CD4-positive, alpha-beta T cell (primary cell): ENCODE data around the gene LDLRAD4. TPM values are rescaled to one million over a fixed set of nuclear protein-coding genes. Genes with fewer than 3 reads are reported as not detected.

Experiments
- ATAC-seq: fragments of 200-7000 bp; cut with Tn5 transposase; one replicate; pipeline ENCODE4 v1.10.0; 2022; ENCODE audit warnings: mild to moderate bottlenecking; ENCODE audit not compliant: poor library complexity
- CTCF ChIA-PET: fragments of 350-600 bp; sonication (Branson Sonifier 250); formaldehyde crosslinking; loops from one replicate; lab custom pipeline; 2021; ENCODE audit warnings: antibody characterized with exemption, inconsistent platforms; lab: Charles Lee
- POLR2A ChIA-PET: fragments of 350-600 bp; sonication (Branson Sonifier 250); formaldehyde crosslinking; loops from one replicate; lab custom pipeline; 2021; ENCODE audit warnings: antibody characterized with exemption, inconsistent platforms; lab: Charles Lee
- DNase-seq, 14 experiments: peaks; one replicate each; pipeline ENCODE4 v3.0.0-alpha.2; 2013 to 2020; ENCODE audit warnings: mixed read lengths in 2 of 14
- H3K27ac ChIP-seq, 2 donors: one replicate each; pipeline versions ENCODE4 v1.5.1 to v1.7.0; 2013; ENCODE audit warnings: low read length in 2 of 2, low read depth in 1 of 2, mild to moderate bottlenecking in 1 of 2
- H3K27me3 ChIP-seq, 2 experiments: 1 replicate in 1 of 2; 2 replicates in 1 of 2; pipeline versions ENCODE4 v1.6.1 to v1.7.0; 2013; ENCODE audit warnings: low read length in 2 of 2, control low read depth in 1 of 2, mild to moderate bottlenecking in 1 of 2, moderate library complexity in 1 of 2; ENCODE audit not compliant: insufficient read depth in 2 of 2, control insufficient read depth in 1 of 2
- H3K36me3 ChIP-seq: one replicate; pipeline ENCODE4 v1.6.1; 2013; ENCODE audit warnings: low read length, control low read depth; ENCODE audit not compliant: insufficient read depth
- H3K4me1 ChIP-seq: one replicate; pipeline ENCODE4 v1.6.1; 2013; ENCODE audit warnings: low read length, control low read depth; ENCODE audit not compliant: insufficient read depth
- H3K4me3 ChIP-seq: one replicate; pipeline ENCODE4 v1.5.1; 2013; ENCODE audit warnings: mild to moderate bottlenecking, low read length, moderate library complexity
- H3K9me3 ChIP-seq, 2 experiments: 1 replicate in 1 of 2; 2 replicates in 1 of 2; pipeline versions ENCODE4 v1.6.1 to v1.7.0; 2013; ENCODE audit warnings: low read length in 2 of 2, mild to moderate bottlenecking in 2 of 2, control low read depth in 1 of 2, moderate library complexity in 1 of 2; ENCODE audit not compliant: control insufficient read depth in 1 of 2, insufficient read depth in 1 of 2
- H3K27ac Mint-ChIP-seq: one replicate; pipeline ENCODE4 v1.8.0; 2020; ENCODE audit warnings: mixed read lengths
- H3K27me3 Mint-ChIP-seq: one replicate; pipeline ENCODE4 v1.8.0; 2021; ENCODE audit warnings: mixed read lengths
- H3K36me3 Mint-ChIP-seq: one replicate; pipeline ENCODE4 v1.8.0; 2021; ENCODE audit warnings: low read depth, mixed read lengths
- H3K4me1 Mint-ChIP-seq: one replicate; pipeline ENCODE4 v1.8.0; 2021; ENCODE audit warnings: low read depth, mixed read lengths
- H3K4me3 Mint-ChIP-seq: one replicate; pipeline ENCODE4 v1.8.0; 2020; ENCODE audit warnings: mild to moderate bottlenecking, mixed read lengths
- H3K9me3 Mint-ChIP-seq: one replicate; pipeline ENCODE4 v1.8.0; 2020; ENCODE audit warnings: mixed read lengths
- intact Hi-C, 2 experiments: fragments of 100-400 bp; cut with DNase I in 1 of 2; cut with micrococcal nuclease in 1 of 2; formaldehyde crosslinking; loops; one replicate each; pipeline versions ENCODE4 v1.15.1 to v1.9.0; 2023 to 2025; cut with DNase I, micrococcal nuclease
- total RNA-seq, 174 experiments: library from RNA in 2 of 174; stranded (reverse) in 2 of 174; gene quantifications; one replicate each; pipeline ENCODE4 v1.2.3 and lab custom pipeline; 2021 to 2026
- TF ChIP-seq, protein P1 (sequence below): fragments of 200-600 bp; IDR thresholded peaks from one replicate; pipeline ENCODE4 v1.8.0; 2022; ENCODE audit warnings: antibody characterized with exemption, mild to moderate bottlenecking

The LDLRAD4 gene
- total RNA-seq, 2 experiments from 2014 or later, result 51.9 to 52.7 TPM

- no peak for ATAC-seq
- POLR2A ChIA-PET, result no interaction called here
- CTCF ChIA-PET, result no interaction called here
Observed at GRCh38 chr18:13309031-13309747, 90.6 kb downstream of the LDLRAD4 start.

DNA sequence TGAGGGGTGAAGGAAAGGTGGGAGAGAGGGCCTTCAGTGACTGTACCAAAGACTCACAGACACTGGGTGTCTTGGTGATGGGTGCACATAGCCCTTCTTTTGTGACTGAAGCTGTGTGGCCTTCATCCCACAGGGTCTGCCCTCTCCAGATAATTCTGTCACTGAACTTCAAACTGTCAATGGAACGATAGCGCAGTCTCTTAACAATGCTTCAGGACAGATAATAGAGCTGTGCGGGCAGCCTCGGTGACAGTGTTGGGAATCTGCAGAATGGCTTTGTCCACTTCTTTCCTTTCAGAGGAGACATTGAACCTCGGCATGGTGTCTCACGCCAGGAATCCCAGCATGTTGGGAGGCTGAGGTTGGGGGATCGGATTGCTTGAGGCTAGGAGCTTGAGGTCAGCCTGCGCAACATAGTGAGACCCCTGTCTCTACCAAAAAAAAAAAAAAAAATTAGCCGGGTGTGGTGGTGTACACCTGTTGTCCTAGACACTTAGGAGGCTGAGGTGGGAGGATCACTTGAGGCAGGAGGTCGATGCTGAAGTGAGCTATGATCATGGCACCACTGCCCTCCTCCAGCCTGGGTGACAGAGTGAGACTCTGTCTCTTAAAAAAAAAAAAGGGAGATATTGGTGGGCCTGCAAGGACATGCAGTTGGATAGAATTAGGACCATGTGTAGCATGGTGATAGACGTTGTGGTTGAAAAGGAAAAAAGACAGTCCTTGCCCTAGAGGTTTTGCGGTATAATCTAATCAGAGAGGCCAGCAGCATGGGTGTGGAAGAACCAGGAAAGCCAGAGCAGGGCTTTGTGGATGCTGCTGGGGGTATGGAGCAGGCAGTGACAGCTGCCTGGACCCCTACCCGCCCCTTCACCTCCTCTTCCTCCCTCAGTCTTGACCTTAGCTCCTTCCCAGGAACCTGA, 91.4 kb downstream of the LDLRAD4 start:
- no peaks in the 10 kb centered on the region for H3K27me3 Mint-ChIP-seq
- no peaks in the 10 kb centered on the region for H3K9me3 Mint-ChIP-seq
- DNase-seq, result no peak
- intact Hi-C loops, result loop anchor here in 1 of 2 experiments (10.0 kb wide), 1 partner anchor 85 kb away; no protein-coding TSS in a partner anchor
- H3K27ac ChIP-seq, result no peak overlapping the region
- no peaks in the 10 kb centered on the region for H3K36me3 ChIP-seq
- peaks cover 16% of the 10 kb centered on the region for H3K4me1 ChIP-seq
- H3K4me3 Mint-ChIP-seq, result no peak overlapping the region
- no peak overlapping the region for H3K27ac Mint-ChIP-seq
- ChIA-PET POLR2A (no interaction called here), CTCF (no interaction called here)
- TF ChIP-seq, protein P1, sequence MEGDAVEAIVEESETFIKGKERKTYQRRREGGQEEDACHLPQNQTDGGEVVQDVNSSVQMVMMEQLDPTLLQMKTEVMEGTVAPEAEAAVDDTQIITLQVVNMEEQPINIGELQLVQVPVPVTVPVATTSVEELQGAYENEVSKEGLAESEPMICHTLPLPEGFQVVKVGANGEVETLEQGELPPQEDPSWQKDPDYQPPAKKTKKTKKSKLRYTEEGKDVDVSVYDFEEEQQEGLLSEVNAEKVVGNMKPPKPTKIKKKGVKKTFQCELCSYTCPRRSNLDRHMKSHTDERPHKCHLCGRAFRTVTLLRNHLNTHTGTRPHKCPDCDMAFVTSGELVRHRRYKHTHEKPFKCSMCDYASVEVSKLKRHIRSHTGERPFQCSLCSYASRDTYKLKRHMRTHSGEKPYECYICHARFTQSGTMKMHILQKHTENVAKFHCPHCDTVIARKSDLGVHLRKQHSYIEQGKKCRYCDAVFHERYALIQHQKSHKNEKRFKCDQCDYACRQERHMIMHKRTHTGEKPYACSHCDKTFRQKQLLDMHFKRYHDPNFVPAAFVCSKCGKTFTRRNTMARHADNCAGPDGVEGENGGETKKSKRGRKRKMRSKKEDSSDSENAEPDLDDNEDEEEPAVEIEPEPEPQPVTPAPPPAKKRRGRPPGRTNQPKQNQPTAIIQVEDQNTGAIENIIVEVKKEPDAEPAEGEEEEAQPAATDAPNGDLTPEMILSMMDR, result no peak
- H3K9me3 ChIP-seq, result peaks cover 0 to 5% of the 10 kb centered on the region in 2 experiments
- H3K36me3 Mint-ChIP-seq, result no peaks in the 10 kb centered on the region
- H3K4me1 Mint-ChIP-seq, result peaks cover 50% of the 10 kb centered on the region
- H3K4me3 ChIP-seq, result no peak overlapping the region
- no peaks in the 10 kb centered on the region for H3K27me3 ChIP-seq
- no peak for ATAC-seq

More at GRCh38 chr18:13309031-13309747, 90.6 kb downstream of the LDLRAD4 start:
- H3K36me3 Mint-ChIP-seq, result no peaks in the 10 kb centered on the region
- no peak overlapping the region for H3K27ac Mint-ChIP-seq
- peaks cover 0 to 3% of the 10 kb centered on the region in 2 experiments for H3K9me3 ChIP-seq
- intact Hi-C loops, result no loop called here
- no peak overlapping the region for H3K4me3 ChIP-seq
- no peaks in the 10 kb centered on the region for H3K27me3 ChIP-seq
- TF ChIP-seq, protein P1, result no peak
- no peak overlapping the region for H3K27ac ChIP-seq
- no peak for DNase-seq
- no peaks in the 10 kb centered on the region for H3K36me3 ChIP-seq
- no peaks in the 10 kb centered on the region for H3K27me3 Mint-ChIP-seq
- H3K4me1 ChIP-seq, result peaks cover 16% of the 10 kb centered on the region
- H3K4me3 Mint-ChIP-seq, result no peak overlapping the region
- peaks cover 44% of the 10 kb centered on the region for H3K4me1 Mint-ChIP-seq
- H3K9me3 Mint-ChIP-seq, result no peaks in the 10 kb centered on the region

- Mint-ChIP-seq H3K36me3 (peaks cover 5% of the 10 kb centered on the region), H3K4me3 (no peak overlapping the region), H3K27me3 (no peaks in the 10 kb centered on the region), H3K27ac (no peak overlapping the region), H3K4me1 (peaks cover 50% of the 10 kb centered on the region), H3K9me3 (peaks cover 5% of the 10 kb centered on the region)
- Histone ChIP-seq H3K36me3 (no peaks in the 10 kb centered on the region), H3K27ac (no peak overlapping the region), H3K27me3 (no peaks in the 10 kb centered on the region), H3K9me3 (peaks cover 5 to 15% of the 10 kb centered on the region in 2 experiments), H3K4me3 (no peak overlapping the region), H3K4me1 (peaks cover 16% of the 10 kb centered on the region)
- intact Hi-C loops, result loop anchor here in 1 of 2 experiments (10.0 kb wide), 1 partner anchor 86 kb away; no protein-coding TSS in a partner anchor
- DNase-seq, result no peak
- no peak for ATAC-seq
- ChIA-PET POLR2A (no interaction called here), CTCF (no interaction called here)
- TF ChIP-seq, protein P1, result no peak
Observed at GRCh38 chr18:13311193-13311592, 92.6 kb downstream of the LDLRAD4 start.
